Activated CD8-positive, alpha-beta memory T cell treated with anti-CD3 and anti-CD28 coated beads, Interleukin-2, amount 10 ng/mL, durations not matched to agents 7 days and 5 days (primary cell): Measurements from ENCODE around the gene FBXO41. TPM values are rescaled to one million over a fixed set of nuclear protein-coding genes. Genes with fewer than 3 reads are reported as not detected.

Experiments
- ATAC-seq: fragments of 150-1000 bp; cut with Tn5 transposase; one replicate; pipeline ENCODE4 v1.10.0; 2021; ENCODE audit warnings: moderate library complexity
- CTCF ChIA-PET: fragments of 350-600 bp; sonication (Branson Sonifier 250); formaldehyde crosslinking; loops from one replicate; lab custom pipeline; 2021; ENCODE audit warnings: antibody characterized with exemption; lab: Charles Lee
- DNase-seq: peaks from one replicate; pipeline ENCODE4 v3.0.0-alpha.2; 2020
- H3K27ac Mint-ChIP-seq: one replicate; pipeline ENCODE4 v1.8.0; 2021; ENCODE audit warnings: mild to moderate bottlenecking, mixed read lengths
- H3K27me3 Mint-ChIP-seq: one replicate; pipeline ENCODE4 v1.8.0; 2021; ENCODE audit warnings: mixed read lengths
- H3K36me3 Mint-ChIP-seq: one replicate; pipeline ENCODE4 v1.8.0; 2021; ENCODE audit warnings: mild to moderate bottlenecking, mixed read lengths
- H3K4me1 Mint-ChIP-seq: one replicate; pipeline ENCODE4 v1.8.0; 2021; ENCODE audit warnings: mixed read lengths
- H3K4me3 Mint-ChIP-seq: one replicate; pipeline ENCODE4 v1.8.0; 2021; ENCODE audit warnings: mild to moderate bottlenecking, moderate library complexity, mixed read lengths
- H3K9me3 Mint-ChIP-seq: one replicate; pipeline ENCODE4 v1.8.0; 2022; ENCODE audit warnings: low read depth, mixed read lengths
- total RNA-seq, 2 experiments: library from RNA; stranded (reverse); gene quantifications; one replicate each; pipeline ENCODE4 v1.2.3, GENCODE V29; 2021

The FBXO41 gene
- total RNA-seq, 2 experiments from 2014 or later, result 28.2 to 31.5 TPM

DNA sequence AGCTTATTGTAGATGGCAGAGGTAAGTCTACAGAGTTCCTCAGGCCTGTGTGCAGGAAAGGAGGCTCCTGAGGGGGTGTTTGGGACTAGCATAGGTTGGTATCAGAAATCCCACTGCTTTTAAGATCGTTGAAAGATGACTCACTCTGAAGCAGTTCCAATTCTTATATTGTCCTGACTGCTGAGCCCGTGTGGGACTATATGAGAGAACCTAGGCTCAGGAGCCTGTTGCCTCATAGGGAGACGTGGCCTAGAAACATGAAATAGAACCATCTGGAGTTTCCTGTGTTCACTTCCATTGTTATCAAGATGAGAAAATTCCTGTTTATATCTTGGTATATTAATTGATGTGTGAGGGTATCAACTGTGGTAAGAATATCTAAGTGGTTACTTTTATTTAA is 44.5 kb downstream of the FBXO41 start:
- peaks cover 29% of the 10 kb centered on the region for H3K36me3 Mint-ChIP-seq
- no peak for DNase-seq
- no peak overlapping the region for H3K4me3 Mint-ChIP-seq
- peaks cover 61% of the 10 kb centered on the region for H3K4me1 Mint-ChIP-seq
- ATAC-seq, result no peak
- CTCF ChIA-PET, result interaction anchor here (1.5 to 3.3 kb wide), 3 partner anchors 45 to 63 kb away, joined by 4 to 11 read pairs (median 4); partner anchors contain the start of gene FBXO41
- no peaks in the 10 kb centered on the region for H3K27me3 Mint-ChIP-seq
- H3K27ac Mint-ChIP-seq, result no peak overlapping the region
- no peaks in the 10 kb centered on the region for H3K9me3 Mint-ChIP-seq

DNA sequence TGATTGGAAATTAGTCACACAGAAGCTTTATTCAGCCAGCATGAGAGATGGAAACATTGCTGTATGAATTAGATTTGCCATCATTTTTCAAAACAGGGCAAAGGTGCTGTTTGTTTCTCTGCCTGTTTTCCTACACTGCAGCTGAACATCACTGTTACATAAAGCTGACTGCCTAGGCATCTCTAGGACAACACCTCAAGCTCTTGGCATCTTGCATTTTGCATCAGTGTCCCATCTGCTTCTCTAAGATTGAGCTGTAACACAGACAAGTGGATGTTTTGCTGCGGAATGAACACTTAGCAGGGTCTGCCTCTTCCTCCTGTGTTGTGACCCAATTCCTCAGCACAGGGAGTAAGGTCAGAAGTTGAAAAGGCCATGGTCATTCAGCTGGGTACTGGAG is 45.3 kb downstream of the FBXO41 start:
- ATAC-seq (no peak), DNase-seq (no peak)
- H3K9me3 Mint-ChIP-seq, result no peaks in the 10 kb centered on the region
- H3K27ac Mint-ChIP-seq, result peak overlapping the region; percentile 36
- no peak overlapping the region for H3K4me3 Mint-ChIP-seq
- H3K4me1 Mint-ChIP-seq, result peaks cover 54% of the 10 kb centered on the region
- CTCF ChIA-PET, result interaction anchor here (0.9 to 3.3 kb wide), 5 partner anchors 26 to 82 kb away, joined by 3 to 11 read pairs (median 4); partner anchors contain the start of gene FBXO41
- H3K27me3 Mint-ChIP-seq, result no peaks in the 10 kb centered on the region
- H3K36me3 Mint-ChIP-seq, result peaks cover 26% of the 10 kb centered on the region

DNA sequence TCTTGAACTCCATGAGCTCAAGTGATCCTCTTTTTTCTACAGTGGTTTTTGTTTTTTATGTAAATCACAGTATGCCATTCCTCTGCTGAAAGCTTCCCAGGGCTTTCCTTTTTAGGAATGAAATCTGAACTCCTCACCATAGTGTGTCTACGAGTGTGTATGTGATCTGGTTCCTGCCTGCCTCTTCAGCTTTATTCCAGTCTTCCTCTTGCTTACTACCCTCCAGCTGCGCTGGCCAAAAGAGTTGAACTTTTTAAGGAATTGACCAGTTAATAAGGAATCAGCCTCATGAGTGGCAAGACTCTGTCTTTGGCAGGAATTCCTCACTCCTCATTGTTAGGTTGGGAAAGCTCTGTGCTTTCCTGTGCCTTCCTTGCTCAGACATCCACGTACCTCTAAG is 46.1 kb downstream of the FBXO41 start:
- Mint-ChIP-seq H3K36me3 (peaks cover 22% of the 10 kb centered on the region), H3K4me1 (peaks cover 49% of the 10 kb centered on the region), H3K4me3 (no peak overlapping the region), H3K27me3 (no peaks in the 10 kb centered on the region), H3K9me3 (no peaks in the 10 kb centered on the region), H3K27ac (no peak overlapping the region)
- DNase-seq, result no peak
- ATAC-seq, result no peak
- CTCF ChIA-PET, result interaction anchor here (1.0 to 7.2 kb wide), 5 partner anchors 26 to 52 kb away, joined by 3 to 54 read pairs (median 5); partner anchors contain the start of genes FBXO41 and SMYD5

DNA sequence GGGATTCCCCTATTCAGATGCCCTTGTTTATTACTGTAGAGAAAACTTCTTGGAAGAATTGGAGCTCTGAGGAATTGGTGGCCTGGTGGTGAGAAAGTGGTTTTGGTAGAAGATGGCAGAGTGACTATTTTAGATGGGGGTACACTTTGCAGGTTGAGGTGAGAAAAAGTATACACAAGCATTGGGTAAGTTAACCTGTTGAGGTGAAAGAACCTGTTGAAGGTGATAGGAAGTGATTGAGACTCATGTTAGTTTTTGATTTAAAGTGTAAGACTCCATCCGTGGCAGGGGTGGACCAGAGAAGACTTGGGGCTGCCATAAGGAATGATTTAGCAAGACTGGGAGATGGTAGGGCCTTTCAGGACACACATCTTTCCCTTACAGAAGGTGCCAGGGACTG is 47.1 kb downstream of the FBXO41 start:
- no peak for ATAC-seq
- H3K4me1 Mint-ChIP-seq, result peaks cover 47% of the 10 kb centered on the region
- H3K27ac Mint-ChIP-seq, result peak overlapping the region; percentile 53
- CTCF ChIA-PET, result interaction anchor here (5.4 to 7.2 kb wide), 2 partner anchors 25 to 54 kb away, joined by 54 to 56 read pairs; partner anchors contain the start of genes EGR4 and SMYD5
- H3K27me3 Mint-ChIP-seq, result no peaks in the 10 kb centered on the region
- H3K4me3 Mint-ChIP-seq, result no peak overlapping the region
- DNase-seq, result no peak
- H3K36me3 Mint-ChIP-seq, result peaks cover 17% of the 10 kb centered on the region
- H3K9me3 Mint-ChIP-seq, result no peaks in the 10 kb centered on the region

DNA sequence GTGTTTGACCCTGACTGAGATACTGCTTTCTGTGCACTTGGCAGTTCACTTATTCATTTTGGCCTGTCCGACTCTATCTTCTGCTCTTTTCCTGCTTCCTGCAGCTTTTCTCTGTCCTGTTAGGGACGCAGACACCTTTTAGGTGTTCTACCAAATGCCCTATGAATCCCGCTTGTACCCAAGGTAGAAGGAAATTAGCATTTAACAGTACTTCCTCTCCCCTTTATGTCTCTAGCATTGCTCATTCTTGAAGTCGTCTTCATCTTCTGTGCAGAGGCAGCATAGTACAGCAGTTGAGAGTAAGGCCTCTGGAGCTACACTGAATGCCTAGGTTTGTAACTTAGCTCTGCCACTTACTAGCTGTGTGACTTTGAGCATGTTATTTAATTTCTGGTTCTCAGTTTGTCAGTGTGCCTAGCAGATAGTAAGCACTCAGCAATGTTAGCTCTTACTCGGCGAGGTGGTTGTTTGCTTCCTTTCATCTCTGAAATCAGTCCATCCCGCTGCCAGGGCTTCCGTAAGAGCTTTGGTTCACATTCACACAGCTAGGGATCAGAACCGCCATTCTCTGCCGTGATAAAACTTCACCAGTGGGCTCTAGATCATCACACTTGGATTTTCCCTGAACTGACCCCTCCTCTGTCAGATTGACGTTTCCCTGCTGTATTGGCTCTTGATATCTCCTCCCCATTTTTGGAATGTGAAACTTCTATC is 48.8 kb downstream of the FBXO41 start:
- no peak for DNase-seq
- Mint-ChIP-seq H3K4me1 (peaks cover 49% of the 10 kb centered on the region), H3K36me3 (peaks cover 13% of the 10 kb centered on the region), H3K27ac (peak overlapping the region; percentile 89), H3K4me3 (peak overlapping the region; percentile 88), H3K27me3 (no peaks in the 10 kb centered on the region), H3K9me3 (no peaks in the 10 kb centered on the region)
- CTCF ChIA-PET, result interaction anchor here (0.9 to 7.2 kb wide), 5 partner anchors 10 to 58 kb away, joined by 3 to 56 read pairs (median 6); partner anchors contain the start of genes EGR4 and SMYD5
- no peak for ATAC-seq

DNA sequence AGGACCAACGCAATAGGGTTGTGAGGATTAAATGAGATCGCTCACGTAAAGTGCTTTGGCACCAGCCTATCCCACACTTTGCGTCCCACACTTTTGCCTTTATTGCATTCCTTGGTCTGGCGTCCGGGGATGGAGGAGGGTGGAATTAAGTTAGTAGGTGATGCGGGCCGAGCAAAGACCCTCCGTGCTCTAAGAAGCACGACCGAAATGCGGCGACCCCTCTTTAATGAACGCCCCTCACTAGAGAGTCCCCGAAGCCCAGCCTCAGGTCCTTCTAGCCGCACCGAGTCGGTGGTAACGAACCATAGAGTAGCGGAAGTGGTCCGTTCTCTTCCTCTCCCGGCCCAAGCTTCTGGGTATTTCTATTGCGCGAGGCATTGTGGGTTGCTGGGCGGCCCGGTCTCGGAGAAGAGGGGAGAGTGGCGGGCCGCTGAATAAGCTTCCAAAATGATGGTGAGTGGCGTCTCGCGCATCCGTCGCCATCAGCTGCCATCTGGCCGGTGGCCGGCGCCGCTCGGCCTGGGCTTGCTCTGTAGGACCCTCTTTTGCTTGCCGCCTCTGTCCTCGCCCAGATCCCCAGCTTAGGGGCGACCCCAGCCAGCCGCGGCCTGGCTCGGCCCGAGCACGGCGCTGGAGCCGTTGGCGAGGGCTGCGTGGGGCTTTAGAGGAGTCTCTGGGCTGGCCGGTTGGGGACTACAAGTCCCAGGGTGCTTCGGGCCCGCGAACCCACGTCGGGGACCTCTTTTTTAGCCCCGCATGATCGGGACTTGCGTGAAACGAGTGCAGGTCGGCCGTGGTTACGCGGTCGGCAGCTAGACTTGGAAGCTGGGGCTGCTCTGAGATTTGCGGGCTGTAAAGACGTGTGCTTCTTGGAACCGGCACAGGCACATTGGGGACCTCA is 50.1 kb downstream of the FBXO41 start, which contains the start of gene CCT7:
Gene CCT7 (plus strand): TSS at position 377 of the 901 bp plus-strand sequence. CDS start 71 bp downstream, at position 448.
- DNase-seq (peak; percentile 94), ATAC-seq (peak; percentile 69)
- peaks cover 11% of the 10 kb centered on the region for H3K36me3 Mint-ChIP-seq
- H3K27me3 Mint-ChIP-seq, result no peaks in the 10 kb centered on the region
- CTCF ChIA-PET, result interaction anchor here (0.8 to 7.2 kb wide), 11 partner anchors 10 to 886 kb away, joined by 3 to 56 read pairs (median 4); partner anchors contain the start of genes EGR4, FBXO41 and SMYD5
- H3K4me3 Mint-ChIP-seq, result peak within 1 kb of the TSS; percentile 88
- H3K27ac Mint-ChIP-seq, result peak within 1 kb of the TSS; percentile 89
- H3K4me1 Mint-ChIP-seq, result peaks cover 43% of the 10 kb centered on the region
- H3K9me3 Mint-ChIP-seq, result no peaks in the 10 kb centered on the region

DNA sequence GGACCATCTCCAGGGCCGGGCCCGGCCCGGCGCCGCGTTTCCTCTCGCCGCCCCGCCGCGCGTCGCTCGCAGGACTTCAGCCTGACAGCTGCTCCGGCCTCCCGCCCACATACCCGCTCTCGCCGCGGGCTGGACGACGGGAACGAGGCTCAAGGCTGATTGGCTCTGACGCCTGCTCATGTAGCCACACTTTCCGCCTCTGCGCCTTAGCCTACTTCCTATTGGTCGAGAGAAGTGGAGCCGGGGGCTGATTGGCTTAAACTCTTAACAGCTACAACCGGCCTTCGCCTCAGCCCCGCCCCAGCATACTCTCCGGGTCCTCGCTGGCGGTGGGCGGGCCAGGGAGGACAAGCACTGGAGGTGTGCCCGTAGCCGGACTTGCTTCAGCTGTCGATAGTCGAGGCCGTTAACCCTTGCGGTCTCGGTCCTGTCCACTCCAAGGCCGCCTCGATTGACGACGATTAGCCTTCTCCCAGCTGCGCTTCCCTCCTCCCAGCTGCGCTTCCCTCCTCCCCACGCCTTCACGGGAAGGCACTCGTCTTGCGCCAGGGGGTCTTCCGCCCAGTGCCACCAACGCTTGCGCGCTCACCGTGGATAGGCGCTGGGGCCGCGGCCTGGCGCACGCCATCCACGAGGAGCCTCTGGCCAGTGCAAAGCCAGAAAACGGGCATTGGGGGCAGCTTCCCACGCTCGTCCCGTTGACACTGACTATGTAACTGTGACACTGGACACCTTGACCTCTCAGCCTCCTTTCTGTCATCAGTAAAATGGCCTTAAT is 50.9 kb downstream of the FBXO41 start, which contains the start of gene PRADC1:
Gene PRADC1 (minus strand): TSS at position 86 of the 778 bp plus-strand sequence. CDS start 79 bp downstream, at position 7.
- Mint-ChIP-seq H3K27ac (peak within 1 kb of the TSS; percentile 89), H3K36me3 (peaks cover 11% of the 10 kb centered on the region), H3K9me3 (no peaks in the 10 kb centered on the region), H3K4me1 (peaks cover 34% of the 10 kb centered on the region), H3K4me3 (peak within 1 kb of the TSS; percentile 88), H3K27me3 (no peaks in the 10 kb centered on the region)
- DNase-seq (peak; percentile 99), ATAC-seq (peak; percentile 91)
- CTCF ChIA-PET, result interaction anchor here (0.8 to 7.2 kb wide), 10 partner anchors 10 to 887 kb away, joined by 3 to 56 read pairs (median 4); partner anchors contain the start of genes EGR4, FBXO41 and SMYD5

DNA sequence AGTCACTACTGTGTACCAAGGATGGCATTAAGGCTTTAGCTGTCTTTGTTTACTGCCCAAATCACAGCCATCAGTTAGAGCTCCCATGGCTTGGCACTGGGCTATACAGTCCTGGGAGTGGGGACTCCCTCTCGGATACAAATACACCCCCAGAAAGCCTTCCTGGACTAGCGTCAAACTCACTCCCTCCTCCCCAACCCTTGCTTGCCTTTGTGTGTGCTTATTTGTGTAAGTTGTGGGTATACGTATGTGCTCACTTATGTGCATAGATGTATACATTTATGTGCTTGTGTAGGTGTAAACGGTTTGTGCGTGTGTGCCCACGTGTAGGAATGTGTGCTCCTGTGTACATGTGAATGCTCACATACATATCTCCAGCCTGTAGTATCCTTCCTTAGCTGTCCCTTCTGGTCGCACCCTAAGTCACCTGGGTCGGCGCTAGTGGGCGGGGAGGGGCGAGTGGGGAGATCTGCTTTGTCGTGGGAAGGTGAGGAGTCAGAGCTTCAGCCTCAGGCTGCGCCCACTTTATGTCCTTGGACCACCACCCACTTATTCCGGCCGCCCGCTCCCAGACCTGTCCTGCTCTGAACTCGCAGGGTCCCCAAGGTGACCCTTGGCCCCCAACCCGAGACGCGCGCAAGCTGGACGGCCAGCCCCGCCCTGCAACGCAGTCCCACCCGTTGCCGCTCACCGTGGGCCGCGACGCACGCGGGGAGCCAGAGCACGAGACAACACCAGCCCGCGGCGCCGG is 51.7 kb downstream of the FBXO41 start:
- peak overlapping the region; percentile 88 for H3K4me3 Mint-ChIP-seq
- H3K9me3 Mint-ChIP-seq, result no peaks in the 10 kb centered on the region
- H3K36me3 Mint-ChIP-seq, result peaks cover 8% of the 10 kb centered on the region
- CTCF ChIA-PET, result interaction anchor here (1.2 to 7.2 kb wide), 7 partner anchors 10 to 58 kb away, joined by 3 to 56 read pairs (median 5); partner anchors contain the start of genes EGR4, FBXO41 and SMYD5
- H3K27me3 Mint-ChIP-seq, result no peaks in the 10 kb centered on the region
- peak overlapping the region; percentile 89 for H3K27ac Mint-ChIP-seq
- ATAC-seq (peak; percentile 2), DNase-seq (peak; percentile 67)
- H3K4me1 Mint-ChIP-seq, result peaks cover 30% of the 10 kb centered on the region

DNA sequence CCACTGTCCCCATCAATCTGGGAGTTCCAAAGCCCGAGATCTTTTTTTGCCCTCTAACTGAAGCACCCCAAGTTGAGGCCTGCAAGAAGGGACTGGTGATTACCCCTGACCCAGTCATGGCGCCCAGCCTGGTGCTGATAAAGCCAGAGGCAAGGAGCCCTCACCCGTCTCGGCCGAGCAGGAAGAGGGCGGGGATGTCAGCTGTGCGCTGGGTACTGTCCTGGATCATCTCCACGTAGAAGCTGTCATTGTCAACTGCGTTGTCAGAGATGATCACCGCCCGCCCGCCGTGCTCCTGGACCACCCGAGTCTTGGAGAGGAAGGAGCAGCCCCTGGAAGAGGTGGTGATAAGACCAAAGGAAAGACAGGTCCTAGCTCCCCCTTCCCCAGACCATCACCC is 55.6 kb downstream of the FBXO41 start:
- CTCF ChIA-PET, result interaction anchor here (1.0 to 1.5 kb wide), 2 partner anchors 10 to 12 kb away, joined by 4 read pairs; no protein-coding TSS in a partner anchor
- Mint-ChIP-seq H3K27me3 (no peaks in the 10 kb centered on the region), H3K4me3 (no peak overlapping the region), H3K36me3 (peaks cover 2% of the 10 kb centered on the region), H3K9me3 (no peaks in the 10 kb centered on the region), H3K4me1 (peaks cover 25% of the 10 kb centered on the region), H3K27ac (no peak overlapping the region)
- no peak for DNase-seq
- ATAC-seq, result no peak

DNA sequence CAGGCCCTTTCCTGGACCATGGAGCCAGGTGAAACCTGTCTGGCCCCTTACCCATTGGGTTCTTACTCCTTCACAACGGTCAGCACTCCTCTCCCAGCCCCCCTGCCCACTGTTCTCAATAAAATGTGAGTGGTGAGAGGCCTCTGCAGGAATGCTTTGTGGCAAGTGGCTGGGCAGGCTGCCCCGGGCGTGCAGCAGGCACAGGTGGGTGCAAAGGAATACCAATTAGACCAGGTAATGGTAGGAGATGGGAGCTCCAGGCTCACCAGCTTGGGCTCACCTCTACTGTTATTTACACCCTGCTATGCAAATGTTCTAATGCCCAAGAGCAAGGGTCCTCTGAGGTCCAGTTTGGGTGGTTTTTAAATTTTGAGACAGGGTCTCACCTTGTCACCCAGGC is 57.2 kb downstream of the FBXO41 start:
- no peaks in the 10 kb centered on the region for H3K27me3 Mint-ChIP-seq
- no peak overlapping the region for H3K4me3 Mint-ChIP-seq
- no peaks in the 10 kb centered on the region for H3K36me3 Mint-ChIP-seq
- no peaks in the 10 kb centered on the region for H3K9me3 Mint-ChIP-seq
- no peak for ATAC-seq
- no peak for DNase-seq
- H3K4me1 Mint-ChIP-seq, result peaks cover 19% of the 10 kb centered on the region
- H3K27ac Mint-ChIP-seq, result no peak overlapping the region
- CTCF ChIA-PET, result no interaction called here

DNA sequence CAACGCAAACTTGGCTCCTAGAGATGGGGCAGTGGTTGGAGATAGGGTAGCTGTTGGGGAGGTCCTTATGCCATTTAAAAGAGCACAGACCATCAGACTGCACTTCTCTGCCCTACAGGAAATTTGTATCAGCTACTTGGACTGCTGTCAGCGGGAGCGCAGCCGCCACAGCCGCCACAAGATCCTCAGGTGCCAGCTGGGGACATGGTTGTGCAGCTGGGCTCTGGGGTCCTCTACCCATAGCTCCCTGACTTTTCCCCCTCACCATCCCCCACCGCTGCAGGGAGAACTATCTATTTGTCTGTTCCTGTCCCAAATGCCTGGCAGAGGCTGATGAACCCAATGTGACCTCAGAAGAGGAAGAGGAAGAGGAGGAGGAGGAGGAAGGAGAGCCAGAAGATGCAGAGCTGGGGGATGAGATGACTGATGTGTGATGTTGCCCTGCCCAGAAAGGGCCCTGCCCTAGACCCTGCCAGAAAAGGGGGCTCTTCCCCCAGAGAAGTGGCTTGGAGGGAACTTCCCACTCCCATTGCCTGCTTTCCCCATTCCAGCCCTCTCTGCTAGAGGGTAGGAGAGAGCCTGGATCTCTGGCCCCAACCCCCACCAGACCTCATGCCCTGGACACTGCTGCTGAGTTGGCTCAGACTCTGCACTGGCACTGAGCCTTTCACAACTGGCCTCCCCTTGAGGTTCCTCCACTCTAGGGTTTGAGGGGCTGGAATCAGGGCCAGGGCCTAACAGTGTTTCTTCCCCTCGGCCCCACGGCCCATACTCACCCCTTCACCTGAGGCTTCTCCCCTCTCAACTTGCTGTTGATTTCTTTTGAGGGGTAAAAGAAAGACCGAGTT is 58.5 kb downstream of the FBXO41 start:
- Mint-ChIP-seq H3K4me3 (no peak overlapping the region), H3K9me3 (no peaks in the 10 kb centered on the region), H3K27ac (peak overlapping the region; percentile 29), H3K36me3 (peaks cover 5% of the 10 kb centered on the region), H3K4me1 (peaks cover 16% of the 10 kb centered on the region), H3K27me3 (no peaks in the 10 kb centered on the region)
- DNase-seq (no peak), ATAC-seq (no peak)
- CTCF ChIA-PET, result interaction anchor here (0.8 to 3.3 kb wide), 2 partner anchors 13 to 65 kb away, joined by 3 to 9 read pairs; no protein-coding TSS in a partner anchor
